SK-N-SH treated with all-trans-retinoic acid at 6 μM for 48 hours (cell line): ENCODE results near the gene DIDO1.

Source experiments
- ATAC-seq: fragments of 200-7000 bp; cut with Tn5 transposase; 3 replicates; pipeline ENCODE4 v1.9.1; 2020; ENCODE audit warnings: mild to moderate bottlenecking, moderate library complexity
- ARNTL ChIP-seq: fragments of 450-650 bp; formaldehyde crosslinking; IDR thresholded peaks from 2 replicates; pipeline ENCODE4 v1.5.0; 2020; ENCODE audit warnings: low read depth, mild to moderate bottlenecking, moderate library complexity, borderline replicate concordance
- CSDC2 ChIP-seq: fragments of 250-450 bp; sonication (Bioruptor Pico); IDR thresholded peaks from 2 replicates; pipeline ENCODE4 v1.5.0; 2020; ENCODE audit warnings: mild to moderate bottlenecking, moderate library complexity
- CSRNP3 ChIP-seq: fragments of 250-450 bp; sonication (Bioruptor Pico); IDR thresholded peaks from 2 replicates; pipeline ENCODE4 v1.5.1; 2021; ENCODE audit warnings: mild to moderate bottlenecking, moderate library complexity
- ESRRG ChIP-seq: fragments of 250-450 bp; sonication (Bioruptor Pico); IDR thresholded peaks from 2 replicates; pipeline ENCODE4 v1.6.1; 2021; ENCODE audit warnings: mild to moderate bottlenecking
- GLIS3 ChIP-seq: fragments of 250-450 bp; sonication (Bioruptor Pico); IDR thresholded peaks from 2 replicates; pipeline ENCODE4 v1.5.0; 2020; ENCODE audit warnings: mild to moderate bottlenecking, moderate library complexity
- ISL1 ChIP-seq: fragments of 250-450 bp; sonication (Bioruptor Pico); IDR thresholded peaks from 2 replicates; pipeline ENCODE4 v2.1.2; 2022; ENCODE audit warnings: mild to moderate bottlenecking, moderate library complexity
- OSR1 ChIP-seq: fragments of 250-450 bp; sonication (Bioruptor Pico); IDR thresholded peaks from 2 replicates; pipeline ENCODE4 v1.8.0; 2022; ENCODE audit warnings: moderate library complexity, mild to moderate bottlenecking, inconsistent platforms
- PATZ1 ChIP-seq: fragments of 250-450 bp; sonication (Bioruptor Pico); IDR thresholded peaks from 2 replicates; pipeline ENCODE4 v1.8.0; 2020; ENCODE audit warnings: mild to moderate bottlenecking, moderate library complexity, borderline replicate concordance
- POU6F1 ChIP-seq: fragments of 250-450 bp; sonication (Bioruptor Pico); IDR thresholded peaks from 2 replicates; pipeline ENCODE4 v1.8.0; 2021; ENCODE audit warnings: low read depth, mild to moderate bottlenecking, moderate library complexity, borderline replicate concordance
- PPARA ChIP-seq: fragments of 250-450 bp; sonication (Bioruptor Pico); IDR thresholded peaks from 2 replicates; pipeline ENCODE4 v1.5.0; 2020; ENCODE audit warnings: mild to moderate bottlenecking, borderline replicate concordance
- RARB ChIP-seq: fragments of 250-450 bp; sonication (Bioruptor Pico); IDR thresholded peaks from 2 replicates; pipeline ENCODE4 v1.8.0; 2021; ENCODE audit warnings: mild to moderate bottlenecking, moderate library complexity
- SNAI2 ChIP-seq: fragments of 250-450 bp; sonication (Bioruptor Pico); IDR thresholded peaks from 2 replicates; pipeline ENCODE4 v1.5.0; 2020; ENCODE audit warnings: mild to moderate bottlenecking, moderate library complexity
- TCF4 ChIP-seq: fragments of 250-450 bp; sonication (Bioruptor Pico); IDR thresholded peaks from 2 replicates; pipeline ENCODE4 v1.8.0; 2021; ENCODE audit warnings: mild to moderate bottlenecking, moderate library complexity, borderline replicate concordance
- TOX ChIP-seq: fragments of 250-450 bp; sonication (Bioruptor Pico); IDR thresholded peaks from 2 replicates; pipeline ENCODE4 v1.8.0; 2021; ENCODE audit warnings: mild to moderate bottlenecking, moderate library complexity, borderline replicate concordance
- TSHZ2 ChIP-seq: fragments of 250-450 bp; sonication (Bioruptor Pico); IDR thresholded peaks from 2 replicates; pipeline ENCODE4 v1.5.0; 2020; ENCODE audit warnings: mild to moderate bottlenecking, moderate library complexity
- ZC3H10 ChIP-seq: fragments of 250-450 bp; sonication (Bioruptor Pico); IDR thresholded peaks from 2 replicates; pipeline ENCODE4 v1.5.1; 2021; ENCODE audit warnings: mild to moderate bottlenecking, moderate library complexity
- ZFP3 ChIP-seq: fragments of 250-450 bp; sonication (Bioruptor Pico); IDR thresholded peaks from 2 replicates; pipeline ENCODE4 v1.5.0; 2020; ENCODE audit warnings: mild to moderate bottlenecking, moderate library complexity
- ZFP30 ChIP-seq: fragments of 450-650 bp; formaldehyde crosslinking; IDR thresholded peaks from 2 replicates; pipeline ENCODE4 v1.5.0; 2022; ENCODE audit warnings: mild to moderate bottlenecking, moderate library complexity
- ZNF70 ChIP-seq: fragments of 450-650 bp; formaldehyde crosslinking; IDR thresholded peaks from 2 replicates; pipeline ENCODE4 v1.5.0; 2020; ENCODE audit warnings: mild to moderate bottlenecking, moderate library complexity
- ZNF8 ChIP-seq: fragments of 450-650 bp; formaldehyde crosslinking; IDR thresholded peaks from 2 replicates; pipeline ENCODE4 v1.5.0; 2020; ENCODE audit warnings: mild to moderate bottlenecking, moderate library complexity
- TF ChIP-seq, protein P1 (sequence below): fragments of 250-450 bp; sonication (Bioruptor Pico); IDR thresholded peaks from 2 replicates; pipeline ENCODE4 v1.5.1; 2020; ENCODE audit warnings: low read depth, mild to moderate bottlenecking, moderate library complexity

DIDO1 gene

DNA sequence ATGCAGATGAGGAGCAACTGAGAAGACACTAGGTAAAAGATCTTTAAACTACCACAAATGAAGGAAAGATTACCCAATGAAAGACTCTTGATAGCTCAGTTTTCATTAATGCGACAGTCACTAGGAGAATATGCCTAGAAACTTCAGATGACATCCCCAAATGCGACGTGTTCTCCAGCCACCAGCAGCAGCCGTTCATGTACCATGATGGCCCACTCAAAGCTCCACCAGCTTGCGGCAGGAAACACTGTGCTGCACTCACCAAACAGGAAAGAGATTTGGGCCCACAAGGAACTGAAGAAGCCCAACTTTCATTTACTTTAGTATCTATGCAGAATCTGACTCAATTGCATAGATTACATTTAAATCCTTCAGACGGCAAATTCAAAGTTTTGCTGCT is 7.5 kb downstream of the DIDO1 start:
- no peak for ATAC-seq
- no peak for TF ChIP-seq ESRRG (CRISPR knock-in tag)
- TF ChIP-seq ZFP3 (CRISPR knock-in tag) = no peak
- TF ChIP-seq TCF4 (CRISPR knock-in tag) = no peak
- no peak for TF ChIP-seq TOX (CRISPR knock-in tag)
- TF ChIP-seq ZNF70 (CRISPR knock-in tag) = no peak
- TF ChIP-seq PPARA (CRISPR knock-in tag) = no peak
- TF ChIP-seq ZNF8 (CRISPR knock-in tag) = no peak
- TF ChIP-seq CSDC2 = no peak
- no peak for TF ChIP-seq ARNTL (CRISPR knock-in tag)
- no peak for TF ChIP-seq ZFP30
- TF ChIP-seq GLIS3 (CRISPR knock-in tag) = no peak
- no peak for TF ChIP-seq ZC3H10 (CRISPR knock-in tag)
- TF ChIP-seq PATZ1 = no peak
- no peak for TF ChIP-seq OSR1 (CRISPR knock-in tag)
- no peak for TF ChIP-seq TSHZ2
- no peak for TF ChIP-seq ISL1 (CRISPR knock-in tag)
- TF ChIP-seq RARB (CRISPR knock-in tag) = no peak
- TF ChIP-seq, all 23 proteins: peak for 0

DNA sequence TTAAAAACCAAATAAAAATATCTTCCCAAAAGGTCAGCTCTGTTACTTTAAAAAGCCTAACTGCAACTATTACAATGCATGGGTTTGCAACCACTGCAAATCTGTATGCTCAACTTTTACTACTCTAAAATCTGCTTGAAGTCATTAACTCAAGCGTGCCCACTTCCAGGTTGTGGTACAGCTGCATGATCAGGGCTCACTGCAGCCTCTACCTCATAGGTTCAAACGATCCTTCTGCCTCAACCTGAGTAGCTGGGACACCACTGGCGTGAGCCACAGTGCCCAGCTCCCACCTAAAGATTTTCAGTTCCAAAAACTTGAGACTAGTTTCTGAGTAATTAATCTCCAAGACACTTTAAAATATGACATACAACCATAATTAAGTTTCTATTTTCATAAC is 8.2 kb downstream of the DIDO1 start:
- no peak for TF ChIP-seq TCF4 (CRISPR knock-in tag)
- TF ChIP-seq OSR1 (CRISPR knock-in tag) = no peak
- TF ChIP-seq POU6F1 (CRISPR knock-in tag) = no peak
- no peak for TF ChIP-seq CSDC2
- TF ChIP-seq SNAI2 (CRISPR knock-in tag) = no peak
- no peak for TF ChIP-seq TOX (CRISPR knock-in tag)
- TF ChIP-seq, protein P1, sequence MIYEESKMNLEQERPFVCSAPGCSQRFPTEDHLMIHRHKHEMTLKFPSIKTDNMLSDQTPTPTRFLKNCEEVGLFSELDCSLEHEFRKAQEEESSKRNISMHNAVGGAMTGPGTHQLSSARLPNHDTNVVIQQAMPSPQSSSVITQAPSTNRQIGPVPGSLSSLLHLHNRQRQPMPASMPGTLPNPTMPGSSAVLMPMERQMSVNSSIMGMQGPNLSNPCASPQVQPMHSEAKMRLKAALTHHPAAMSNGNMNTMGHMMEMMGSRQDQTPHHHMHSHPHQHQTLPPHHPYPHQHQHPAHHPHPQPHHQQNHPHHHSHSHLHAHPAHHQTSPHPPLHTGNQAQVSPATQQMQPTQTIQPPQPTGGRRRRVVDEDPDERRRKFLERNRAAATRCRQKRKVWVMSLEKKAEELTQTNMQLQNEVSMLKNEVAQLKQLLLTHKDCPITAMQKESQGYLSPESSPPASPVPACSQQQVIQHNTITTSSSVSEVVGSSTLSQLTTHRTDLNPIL (CRISPR knock-in tag) = no peak
- TF ChIP-seq CSRNP3 = no peak
- no peak for TF ChIP-seq ESRRG (CRISPR knock-in tag)
- TF ChIP-seq ZFP30 = no peak
- no peak for TF ChIP-seq PATZ1
- no peak for TF ChIP-seq ZNF8 (CRISPR knock-in tag)
- no peak for TF ChIP-seq ZC3H10 (CRISPR knock-in tag)
- no peak for ATAC-seq
